ENCODE measurements around the gene GLO1.

GLO1 gene

GRCh38 chr6:38730140-38730862 is 27.4 kb upstream of the GLO1 start:
- no peak for TF ChIP-seq CTCF (IDR thresholded peaks at IDR 0.05)
- TF ChIP-seq ZFX (IDR thresholded peaks at IDR 0.05; ENCODE audit: borderline replicate concordance): no peak
- peak overlapping the region; percentile 52 for H3K27ac ChIP-seq

- H3K27ac ChIP-seq: no peak overlapping the region
- TF ChIP-seq ZFX (IDR thresholded peaks at IDR 0.05; ENCODE audit: borderline replicate concordance): no peak
- no peak for TF ChIP-seq CTCF (IDR thresholded peaks at IDR 0.05)
Observed at GRCh38 chr6:38728203-38728602, 25.3 kb upstream of the GLO1 start.

GRCh38 chr6:38725414-38726183 is 22.7 kb upstream of the GLO1 start:
- TF ChIP-seq CTCF (IDR thresholded peaks at IDR 0.05) (no peak), ZFX (IDR thresholded peaks at IDR 0.05; ENCODE audit: borderline replicate concordance) (no peak)
- no peak overlapping the region for H3K27ac ChIP-seq

GRCh38 chr6:38724343-38724742 is 21.4 kb upstream of the GLO1 start:
- no peak overlapping the region for H3K27ac ChIP-seq
- no peak for TF ChIP-seq CTCF (IDR thresholded peaks at IDR 0.05)
- TF ChIP-seq ZFX (IDR thresholded peaks at IDR 0.05; ENCODE audit: borderline replicate concordance): no peak

GRCh38 chr6:38723783-38724182 is 20.8 kb upstream of the GLO1 start:
- TF ChIP-seq ZFX (IDR thresholded peaks at IDR 0.05; ENCODE audit: borderline replicate concordance): no peak
- TF ChIP-seq CTCF (IDR thresholded peaks at IDR 0.05): no peak
- no peak overlapping the region for H3K27ac ChIP-seq

- no peak for TF ChIP-seq ZFX (IDR thresholded peaks at IDR 0.05; ENCODE audit: borderline replicate concordance)
- no peak for TF ChIP-seq CTCF (IDR thresholded peaks at IDR 0.05)
- H3K27ac ChIP-seq: 0 out of 2 replicates have a peak overlapping the region, but pooled peaks have one; percentile 23
Observed at GRCh38 chr6:38722727-38723334, 19.9 kb upstream of the GLO1 start.
